CD14-positive monocyte (primary cell): Measurements from ENCODE around the gene PLCB2. TPM values are rescaled to one million over a fixed set of nuclear protein-coding genes. Genes with fewer than 3 reads are reported as not detected.

Experiments
- DNase-seq, 3 donors: peaks; one replicate each; pipeline ENCODE4 v3.0.0-alpha.2; 2011 to 2022
- H2AFZ ChIP-seq: 2 replicates; pipeline ENCODE4 v1.6.0; 2012; ENCODE audit warnings: mild to moderate bottlenecking, low read depth, low read length, inconsistent platforms; ENCODE audit not compliant: insufficient read depth, poor library complexity, severe bottlenecking
- H3K27ac ChIP-seq, 2 donors: 1 replicate in 1 of 2; 2 replicates in 1 of 2; pipeline ENCODE4 v1.5.1; 2012 to 2013; ENCODE audit warnings: low read length in 2 of 2, control low read depth in 1 of 2, inconsistent platforms in 1 of 2, low read depth in 1 of 2, mild to moderate bottlenecking in 1 of 2
- H3K27me3 ChIP-seq, 2 donors: one replicate each; pipeline versions ENCODE4 v1.6.0 to v1.6.1; 2011 to 2013; ENCODE audit warnings: low read length in 2 of 2; ENCODE audit not compliant: control insufficient read depth in 2 of 2, insufficient read depth in 2 of 2
- H3K36me3 ChIP-seq, 2 donors: replicated peaks in 1 of 2; 1 replicate in 1 of 2; 2 replicates in 1 of 2; pipeline versions ENCODE4 v1.5.1 to v1.6.1; 2012 to 2013; ENCODE audit warnings: low read length in 2 of 2, control low read depth in 1 of 2, inconsistent platforms in 1 of 2, mild to moderate bottlenecking in 1 of 2; ENCODE audit not compliant: insufficient read depth in 2 of 2, control insufficient read depth in 1 of 2
- H3K4me1 ChIP-seq, 2 donors: 1 replicate in 1 of 2; 2 replicates in 1 of 2; pipeline versions ENCODE4 v1.5.1 to v1.6.1; 2012 to 2013; ENCODE audit warnings: low read length in 2 of 2, control low read depth in 1 of 2, inconsistent platforms in 1 of 2, mild to moderate bottlenecking in 1 of 2, moderate library complexity in 1 of 2; ENCODE audit not compliant: insufficient read depth in 2 of 2, control insufficient read depth in 1 of 2
- H3K4me2 ChIP-seq: replicated peaks from 2 replicates; pipeline ENCODE3; 2012; ENCODE audit warnings: low read length, moderate library complexity, mild to moderate bottlenecking; ENCODE audit not compliant: poor library complexity, severe bottlenecking; ENCODE audit errors: extremely low read depth
- H3K4me3 ChIP-seq, 3 experiments: fragments of 200-600 bp in 1 of 3; sonication (generic) in 1 of 3; replicated peaks in 1 of 3; 1 replicate in 2 of 3; 2 replicates in 1 of 3; pipeline ENCODE4 v1.5.1; 2011 to 2013; ENCODE audit warnings: low read length in 3 of 3, mild to moderate bottlenecking in 3 of 3, control low read depth in 2 of 3, low read depth in 2 of 3, inconsistent platforms in 1 of 3, moderate library complexity in 1 of 3
- H3K79me2 ChIP-seq: 2 replicates; pipeline ENCODE4 v1.6.0; 2012; ENCODE audit warnings: mild to moderate bottlenecking, control low read depth, inconsistent platforms, low read length, moderate library complexity; ENCODE audit not compliant: insufficient read depth
- H3K9ac ChIP-seq: 2 replicates; pipeline ENCODE4 v1.6.0; 2017; ENCODE audit warnings: low read length, mild to moderate bottlenecking; ENCODE audit not compliant: insufficient read depth, poor library complexity, severe bottlenecking
- H3K9me3 ChIP-seq, 2 donors: replicated peaks in 1 of 2; 1 replicate in 1 of 2; 2 replicates in 1 of 2; pipeline versions ENCODE4 v1.5.1 to v1.6.1; 2012 to 2013; ENCODE audit warnings: low read length in 2 of 2, control low read depth in 1 of 2; ENCODE audit not compliant: control insufficient read depth in 1 of 2, insufficient read depth in 1 of 2
- H4K20me1 ChIP-seq: 2 replicates; pipeline ENCODE4 v1.6.0; 2012; ENCODE audit warnings: mild to moderate bottlenecking, low read length, control low read depth, moderate library complexity; ENCODE audit not compliant: insufficient read depth
- H3K27ac Mint-ChIP-seq, 7 donors: one replicate each; pipeline ENCODE4 v1.8.0; 2020; ENCODE audit warnings: mild to moderate bottlenecking in 7 of 7, mixed read lengths in 7 of 7, moderate library complexity in 6 of 7, inconsistent platforms in 2 of 7
- H3K27me3 Mint-ChIP-seq, 3 donors: one replicate each; pipeline ENCODE4 v1.8.0; 2021 to 2022; ENCODE audit warnings: low read depth in 3 of 3, mild to moderate bottlenecking in 3 of 3, mixed read lengths in 3 of 3, moderate library complexity in 3 of 3, inconsistent platforms in 1 of 3
- H3K36me3 Mint-ChIP-seq, 2 donors: one replicate each; pipeline ENCODE4 v1.8.0; 2020; ENCODE audit warnings: mixed read lengths in 2 of 2, inconsistent platforms in 1 of 2, mild to moderate bottlenecking in 1 of 2
- H3K4me1 Mint-ChIP-seq: one replicate; pipeline ENCODE4 v1.8.0; 2020; ENCODE audit warnings: mild to moderate bottlenecking, mixed read lengths
- H3K4me3 Mint-ChIP-seq, 2 donors: one replicate each; pipeline ENCODE4 v1.8.0; 2020; ENCODE audit warnings: mild to moderate bottlenecking in 2 of 2, mixed read lengths in 2 of 2, moderate library complexity in 1 of 2
- H3K9me3 Mint-ChIP-seq, 7 donors: one replicate each; pipeline ENCODE4 v1.8.0; 2020 to 2022; ENCODE audit warnings: mixed read lengths in 7 of 7, mild to moderate bottlenecking in 6 of 7, moderate library complexity in 6 of 7, inconsistent platforms in 2 of 7
- WGBS: methylation state at CpG from one replicate; pipeline ENCODE4 v1.1.5; 2013; ENCODE audit warnings: missing lambda C conversion rate; ENCODE audit not compliant: insufficient coverage; 5-methylcytosine and 5-hydroxymethylcytosine counted together
- intact Hi-C, 2 donors: fragments of 100-400 bp; cut with micrococcal nuclease; formaldehyde crosslinking; loops; one replicate each; pipeline versions ENCODE4 v1.15.0 to v1.15.1; 2023
- polyA plus RNA-seq, 3 donors: library from polyadenylated mRNA; depleted of rRNA in 1 of 3; unstranded in 2 of 3; stranded (reverse) in 1 of 3; fragments of 300-500 nt in 2 of 3; fragments of >200 nt in 1 of 3; fragmentation: Illumina TruSeq in 2 of 3; gene quantifications; 1 replicate in 2 of 3; 2 replicates in 1 of 3; pipeline ENCODE4 v1.2.3, GENCODE V29; 2012 to 2021
- TF ChIP-seq, protein P1 (sequence below): fragments of 200-600 bp; IDR thresholded peaks from one replicate; pipeline ENCODE4 v1.8.0; 2022; ENCODE audit warnings: antibody characterized with exemption, mild to moderate bottlenecking

Gene PLCB2
- polyA plus RNA-seq, 3 donors, result 56.5 to 1,191 (median 74.5) TPM

- Mint-ChIP-seq H3K27me3 (peaks cover 0 to 2% (median 0%) of the 10 kb centered on the region in 3 donors), H3K9me3 (no peaks in the 10 kb centered on the region), H3K27ac (no peak overlapping the region), H3K4me3 (peak overlapping the region; percentile 11 to 62), H3K36me3 (peaks cover 41 to 54% of the 10 kb centered on the region in 2 donors), H3K4me1 (peaks cover 81% of the 10 kb centered on the region)
- Histone ChIP-seq H3K4me3 (peak overlapping the region in 1 of 3 experiments; percentile 3), H3K36me3 (peaks cover 43 to 56% of the 10 kb centered on the region in 2 donors), H3K27me3 (no peaks in the 10 kb centered on the region), H4K20me1 (peaks cover 71% of the 10 kb centered on the region), H3K27ac (peak overlapping the region in 1 of 2 donors; percentile 75), H3K9ac (no peak overlapping the region), H2AFZ (no peak overlapping the region), H3K9me3 (no peaks in the 10 kb centered on the region), H3K4me1 (peaks cover 65 to 86% of the 10 kb centered on the region in 2 donors), H3K4me2 (peak overlapping the region; percentile 97), H3K79me2 (peaks cover 90% of the 10 kb centered on the region)
- DNase-seq, result no peak
- WGBS, result 100% methylated on average over 2 of the region's 4 CpGs
- TF ChIP-seq, protein P1, sequence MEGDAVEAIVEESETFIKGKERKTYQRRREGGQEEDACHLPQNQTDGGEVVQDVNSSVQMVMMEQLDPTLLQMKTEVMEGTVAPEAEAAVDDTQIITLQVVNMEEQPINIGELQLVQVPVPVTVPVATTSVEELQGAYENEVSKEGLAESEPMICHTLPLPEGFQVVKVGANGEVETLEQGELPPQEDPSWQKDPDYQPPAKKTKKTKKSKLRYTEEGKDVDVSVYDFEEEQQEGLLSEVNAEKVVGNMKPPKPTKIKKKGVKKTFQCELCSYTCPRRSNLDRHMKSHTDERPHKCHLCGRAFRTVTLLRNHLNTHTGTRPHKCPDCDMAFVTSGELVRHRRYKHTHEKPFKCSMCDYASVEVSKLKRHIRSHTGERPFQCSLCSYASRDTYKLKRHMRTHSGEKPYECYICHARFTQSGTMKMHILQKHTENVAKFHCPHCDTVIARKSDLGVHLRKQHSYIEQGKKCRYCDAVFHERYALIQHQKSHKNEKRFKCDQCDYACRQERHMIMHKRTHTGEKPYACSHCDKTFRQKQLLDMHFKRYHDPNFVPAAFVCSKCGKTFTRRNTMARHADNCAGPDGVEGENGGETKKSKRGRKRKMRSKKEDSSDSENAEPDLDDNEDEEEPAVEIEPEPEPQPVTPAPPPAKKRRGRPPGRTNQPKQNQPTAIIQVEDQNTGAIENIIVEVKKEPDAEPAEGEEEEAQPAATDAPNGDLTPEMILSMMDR, result no peak
- intact Hi-C loops, result no loop called here
Observed at GRCh38 chr15:40305281-40305680, 2.5 kb downstream of the PLCB2 start.

DNA sequence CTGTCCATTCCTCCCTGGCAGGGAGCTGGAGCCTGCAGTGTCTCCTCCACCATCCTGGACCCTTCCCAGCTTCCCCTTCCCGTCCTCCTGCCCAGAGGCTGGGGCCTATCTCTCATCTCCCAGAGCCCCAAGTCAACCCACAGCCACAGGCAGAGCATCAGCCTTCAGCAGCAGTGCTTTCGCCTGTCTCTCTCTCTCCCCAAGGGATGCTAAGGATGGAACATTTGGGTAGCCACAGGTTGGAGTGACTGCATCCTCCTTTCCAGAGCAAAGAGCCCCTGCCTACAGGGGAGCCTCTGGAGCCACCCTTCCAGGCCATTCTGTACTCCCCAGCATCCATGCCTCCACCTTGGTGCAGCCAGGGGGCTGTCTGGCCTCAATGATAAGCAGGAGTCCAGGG, 4.2 kb downstream of the PLCB2 start:
- TF ChIP-seq, protein P1, result no peak
- Mint-ChIP-seq H3K4me1 (peaks cover 64% of the 10 kb centered on the region), H3K27me3 (peaks cover 0 to 2% (median 0%) of the 10 kb centered on the region in 3 donors), H3K9me3 (no peaks in the 10 kb centered on the region), H3K27ac (peak overlapping the region in 4 of 7 donors; percentile 37 to 75 (median 63)), H3K36me3 (peaks cover 55 to 70% of the 10 kb centered on the region in 2 donors), H3K4me3 (no peak overlapping the region)
- intact Hi-C loops, result no loop called here
- Histone ChIP-seq H3K4me1 (peaks cover 48 to 69% of the 10 kb centered on the region in 2 donors), H3K79me2 (peaks cover 92% of the 10 kb centered on the region), H3K4me3 (no peak overlapping the region), H2AFZ (no peak overlapping the region), H3K27ac (no peak overlapping the region), H4K20me1 (peaks cover 84% of the 10 kb centered on the region), H3K4me2 (no peak overlapping the region), H3K27me3 (no peaks in the 10 kb centered on the region), H3K36me3 (peaks cover 56 to 73% of the 10 kb centered on the region in 2 donors), H3K9ac (no peak overlapping the region), H3K9me3 (no peaks in the 10 kb centered on the region)
- no peak for DNase-seq
- 80% methylated on average over 1 of the region's 2 CpGs for WGBS
